Urinary bladder (tissue), 4 donors: ENCODE data around the gene ELOVL2. TPM values are rescaled to one million over a fixed set of nuclear protein-coding genes. Genes with fewer than 3 reads are reported as not detected.

Source experiments
- DNase-seq: peaks from one replicate; pipeline ENCODE4 v3.0.0-alpha.2; 2015; ENCODE audit errors: extremely low spot score
- H3K27ac ChIP-seq: one replicate; pipeline ENCODE4 v1.5.1; 2013; ENCODE audit warnings: low read depth, mild to moderate bottlenecking, moderate library complexity
- H3K36me3 ChIP-seq: one replicate; pipeline ENCODE4 v1.6.1; 2013; ENCODE audit warnings: mild to moderate bottlenecking, moderate library complexity; ENCODE audit not compliant: insufficient read depth
- H3K4me1 ChIP-seq: one replicate; pipeline ENCODE4 v1.6.1; 2013; ENCODE audit warnings: mild to moderate bottlenecking, moderate library complexity; ENCODE audit not compliant: insufficient read depth
- H3K4me3 ChIP-seq: one replicate; pipeline ENCODE4 v1.5.1; 2013; ENCODE audit warnings: low read depth, low read length
- WGBS: extraction: QIAGEN DNeasy Blood & Tissue Kit; methylation state at CpG from one replicate; pipeline ENCODE4 v1.1.7; 2013; 5-methylcytosine and 5-hydroxymethylcytosine counted together
- polyA plus RNA-seq: library from polyadenylated mRNA; stranded (reverse); fragments of 200-250 nt; gene quantifications from one replicate; pipeline ENCODE4 v1.2.3, GENCODE V29; 2013
- total RNA-seq: library from RNA; depleted of rRNA; stranded (reverse); fragments of >200 nt; gene quantifications from one replicate; pipeline ENCODE4 v1.2.3, GENCODE V29; 2014
- donor health status: healthy with polysubstance abuse.
- donor health status: healthy.

Gene ELOVL2
- total and polyA plus RNA-seq, 2 donors = 4.1 to 6.2 TPM

GRCh38 chr6:10945845-10946244, 98.3 kb downstream of the ELOVL2 start:
- H3K36me3 ChIP-seq = no peaks in the 10 kb centered on the region
- WGBS = 79% methylated on average over 1 of the region's 1 CpG
- no peak overlapping the region for H3K27ac ChIP-seq
- H3K4me3 ChIP-seq = no peak overlapping the region
- no peak for DNase-seq
- no peaks in the 10 kb centered on the region for H3K4me1 ChIP-seq

GRCh38 chr6:10939840-10940239, 104.3 kb downstream of the ELOVL2 start:
- WGBS = 93% methylated on average over 2 of the region's 2 CpGs

GRCh38 chr6:10933126-10933525, 111.0 kb downstream of the ELOVL2 start:
- H3K27ac ChIP-seq = no peak overlapping the region
- 41% methylated on average over 1 of the region's 1 CpG for WGBS
- no peaks in the 10 kb centered on the region for H3K4me1 ChIP-seq
- no peak for DNase-seq
- no peaks in the 10 kb centered on the region for H3K36me3 ChIP-seq
- no peak overlapping the region for H3K4me3 ChIP-seq

More at GRCh38 chr6:10939840-10940239, 104.3 kb downstream of the ELOVL2 start:
- Histone ChIP-seq H3K27ac (no peak overlapping the region), H3K36me3 (no peaks in the 10 kb centered on the region), H3K4me3 (no peak overlapping the region), H3K4me1 (no peaks in the 10 kb centered on the region)
- DNase-seq = no peak

Other genes with a start within 250 kb of the ELOVL2 start
- 0.05 TPM for gene MAK, start 205.8 kb downstream of the ELOVL2 start, total RNA-seq
- 0.06 TPM for gene MAK, start 205.8 kb downstream of the ELOVL2 start, polyA plus RNA-seq
- not detected for gene GCM2, start 162.3 kb downstream of the ELOVL2 start, total RNA-seq
- not detected for gene GCM2, start 162.3 kb downstream of the ELOVL2 start, polyA plus RNA-seq
- gene SYCP2L, start 157.3 kb downstream of the ELOVL2 start, total RNA-seq = 8.2 TPM
- gene SYCP2L, start 157.3 kb downstream of the ELOVL2 start, polyA plus RNA-seq = 0.15 TPM
- gene SMIM13, start 49.5 kb upstream of the ELOVL2 start, total RNA-seq = 28.4 TPM
- 7.5 TPM for gene SMIM13, start 49.5 kb upstream of the ELOVL2 start, polyA plus RNA-seq
- not detected for gene ERVFRD-1, start 67.4 kb upstream of the ELOVL2 start, total RNA-seq
- 0.22 TPM for gene ERVFRD-1, start 67.4 kb upstream of the ELOVL2 start, polyA plus RNA-seq
- 49.5 TPM for gene NEDD9, start 188.4 kb upstream of the ELOVL2 start, total RNA-seq
- gene NEDD9, start 188.4 kb upstream of the ELOVL2 start, polyA plus RNA-seq = 25.7 TPM